ENCODE measurements around the gene WDCP.
"Not testable (repeated sequence)": the region's sequence is repeated elsewhere in the genome, so short reads cannot be mapped to it uniquely, and the experiment has no call there.

Gene WDCP

DNA sequence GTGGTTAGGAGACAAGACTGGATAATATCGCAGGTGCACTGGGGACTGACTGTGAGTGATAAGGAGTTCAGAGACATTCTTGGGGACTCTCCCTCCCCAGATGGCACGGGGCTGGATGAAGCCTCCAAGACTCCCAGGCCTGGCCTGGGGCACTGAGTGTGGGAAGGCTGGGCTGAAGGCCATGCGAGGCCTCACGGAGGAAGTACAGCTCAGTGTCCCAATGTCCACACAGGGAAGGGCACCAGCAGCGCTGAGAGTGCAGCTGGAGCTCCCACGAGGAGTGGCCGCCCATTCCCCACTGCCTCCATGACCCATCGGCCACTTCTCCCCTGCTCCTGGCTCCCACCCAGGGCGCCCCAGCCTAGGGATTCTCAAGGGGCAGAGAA lies 30.8 kb downstream of the WDCP start:
- no peak for DNase-seq (ENCODE audit: low read depth)
- no peak overlapping the region for H3K4me3 ChIP-seq (ENCODE audit: low read depth, low read length)
- TF ChIP-seq, protein P1, sequence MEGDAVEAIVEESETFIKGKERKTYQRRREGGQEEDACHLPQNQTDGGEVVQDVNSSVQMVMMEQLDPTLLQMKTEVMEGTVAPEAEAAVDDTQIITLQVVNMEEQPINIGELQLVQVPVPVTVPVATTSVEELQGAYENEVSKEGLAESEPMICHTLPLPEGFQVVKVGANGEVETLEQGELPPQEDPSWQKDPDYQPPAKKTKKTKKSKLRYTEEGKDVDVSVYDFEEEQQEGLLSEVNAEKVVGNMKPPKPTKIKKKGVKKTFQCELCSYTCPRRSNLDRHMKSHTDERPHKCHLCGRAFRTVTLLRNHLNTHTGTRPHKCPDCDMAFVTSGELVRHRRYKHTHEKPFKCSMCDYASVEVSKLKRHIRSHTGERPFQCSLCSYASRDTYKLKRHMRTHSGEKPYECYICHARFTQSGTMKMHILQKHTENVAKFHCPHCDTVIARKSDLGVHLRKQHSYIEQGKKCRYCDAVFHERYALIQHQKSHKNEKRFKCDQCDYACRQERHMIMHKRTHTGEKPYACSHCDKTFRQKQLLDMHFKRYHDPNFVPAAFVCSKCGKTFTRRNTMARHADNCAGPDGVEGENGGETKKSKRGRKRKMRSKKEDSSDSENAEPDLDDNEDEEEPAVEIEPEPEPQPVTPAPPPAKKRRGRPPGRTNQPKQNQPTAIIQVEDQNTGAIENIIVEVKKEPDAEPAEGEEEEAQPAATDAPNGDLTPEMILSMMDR (conservative IDR thresholded peaks at IDR 0.05; ENCODE audit: low read depth, low read length) = no peak

DNA sequence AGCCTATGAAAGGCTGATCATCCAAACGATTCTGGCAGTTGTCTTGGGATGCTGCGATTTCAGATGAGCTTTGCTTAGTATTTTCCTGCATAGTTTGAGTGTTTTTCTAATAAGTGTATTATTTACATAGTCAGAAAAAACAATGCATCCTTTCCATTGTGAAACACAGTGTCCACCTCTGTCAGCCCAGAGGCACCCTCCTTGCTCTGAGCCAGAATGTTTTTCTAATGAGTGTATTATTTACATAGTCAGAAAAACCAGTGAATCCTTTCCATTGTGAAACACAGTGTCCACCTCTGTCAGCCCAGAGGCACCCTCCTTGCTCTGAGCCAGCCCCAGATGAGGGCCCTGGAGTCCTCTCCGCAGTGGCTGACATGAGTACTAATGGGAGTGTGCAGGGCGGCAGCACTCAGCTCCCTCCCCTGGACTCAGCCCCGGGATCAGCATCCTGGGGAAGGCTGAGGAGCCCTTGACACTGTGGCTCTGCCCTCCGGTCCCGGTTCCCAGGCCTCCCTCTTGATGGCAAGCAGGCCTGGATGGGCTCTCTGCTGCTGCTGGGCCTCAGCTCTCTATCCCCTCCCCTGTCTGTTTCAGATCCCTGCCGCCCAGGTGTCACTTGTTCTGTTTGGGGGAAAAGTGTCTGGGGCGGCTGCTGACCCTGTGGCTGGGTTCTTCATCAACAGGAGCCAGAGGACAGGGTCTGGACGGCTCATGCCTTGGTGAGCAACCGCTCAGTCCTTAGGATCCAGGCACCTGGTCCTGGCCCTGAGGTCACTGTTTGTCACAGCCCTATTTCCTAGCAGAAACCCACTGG lies 31.4 kb downstream of the WDCP start:
- peak; percentile 81 for DNase-seq (ENCODE audit: low read depth)
- TF ChIP-seq, protein P1 (conservative IDR thresholded peaks at IDR 0.05; ENCODE audit: low read depth, low read length) = no peak
- H3K4me3 ChIP-seq (ENCODE audit: low read depth, low read length) = no peak overlapping the region

DNA sequence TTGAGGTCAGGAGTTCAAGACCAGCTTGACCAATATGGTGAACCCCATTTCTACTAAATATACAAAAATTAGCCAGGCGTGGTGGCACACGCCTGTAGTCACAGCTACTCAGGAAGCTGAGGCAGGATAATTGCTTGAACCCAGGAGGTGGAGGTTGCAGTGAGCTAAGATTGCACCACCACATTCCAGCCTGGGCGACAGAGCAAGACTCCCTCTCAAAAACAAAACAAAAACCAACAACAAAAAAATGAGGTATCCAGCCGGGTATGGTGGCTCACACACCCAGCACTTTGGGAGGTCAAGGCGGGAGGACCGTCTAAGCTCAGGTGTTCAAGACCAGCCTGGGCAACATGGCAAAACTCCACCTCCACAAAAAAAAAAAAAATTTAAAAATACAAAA lies 32.3 kb downstream of the WDCP start:
- H3K4me3 ChIP-seq (ENCODE audit: low read depth, low read length); DNase-seq (ENCODE audit: low read depth): not testable (repeated sequence)

DNA sequence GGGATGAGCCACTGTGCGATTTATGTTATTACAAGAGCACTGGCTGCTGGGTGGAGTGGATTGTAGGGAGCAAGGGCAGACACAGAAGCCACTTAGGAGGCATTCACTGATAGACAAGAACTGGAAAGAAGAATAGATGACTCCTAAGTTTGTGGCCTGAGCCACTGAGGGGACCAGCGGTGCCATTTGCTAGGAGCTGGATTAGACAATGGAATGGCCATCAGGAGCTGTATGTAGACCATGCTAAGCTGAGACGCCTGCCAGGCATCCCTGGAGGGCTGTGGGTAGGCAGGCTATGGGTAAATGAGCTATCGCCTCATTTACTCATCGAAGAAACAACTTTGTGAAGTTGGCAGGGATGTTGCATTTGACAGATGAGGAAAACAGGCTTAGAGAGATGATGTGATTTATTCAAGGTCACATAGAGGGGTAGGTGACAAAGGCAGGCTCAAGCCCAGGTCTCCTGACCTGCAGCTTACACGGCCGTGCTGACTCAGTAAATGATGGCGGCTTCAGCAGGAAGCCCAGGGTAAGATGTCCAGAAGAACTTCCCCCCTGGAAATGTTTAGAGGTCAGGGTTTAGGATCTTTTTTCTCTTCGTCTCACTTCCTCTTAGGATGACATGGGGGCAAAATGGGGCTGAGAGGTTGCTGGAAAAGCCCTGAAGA lies 34.5 kb downstream of the WDCP start:
- TF ChIP-seq, protein P1 (conservative IDR thresholded peaks at IDR 0.05; ENCODE audit: low read depth, low read length) = no peak
- DNase-seq (ENCODE audit: low read depth) = no peak
- H3K4me3 ChIP-seq (ENCODE audit: low read depth, low read length) = no peak overlapping the region

DNA sequence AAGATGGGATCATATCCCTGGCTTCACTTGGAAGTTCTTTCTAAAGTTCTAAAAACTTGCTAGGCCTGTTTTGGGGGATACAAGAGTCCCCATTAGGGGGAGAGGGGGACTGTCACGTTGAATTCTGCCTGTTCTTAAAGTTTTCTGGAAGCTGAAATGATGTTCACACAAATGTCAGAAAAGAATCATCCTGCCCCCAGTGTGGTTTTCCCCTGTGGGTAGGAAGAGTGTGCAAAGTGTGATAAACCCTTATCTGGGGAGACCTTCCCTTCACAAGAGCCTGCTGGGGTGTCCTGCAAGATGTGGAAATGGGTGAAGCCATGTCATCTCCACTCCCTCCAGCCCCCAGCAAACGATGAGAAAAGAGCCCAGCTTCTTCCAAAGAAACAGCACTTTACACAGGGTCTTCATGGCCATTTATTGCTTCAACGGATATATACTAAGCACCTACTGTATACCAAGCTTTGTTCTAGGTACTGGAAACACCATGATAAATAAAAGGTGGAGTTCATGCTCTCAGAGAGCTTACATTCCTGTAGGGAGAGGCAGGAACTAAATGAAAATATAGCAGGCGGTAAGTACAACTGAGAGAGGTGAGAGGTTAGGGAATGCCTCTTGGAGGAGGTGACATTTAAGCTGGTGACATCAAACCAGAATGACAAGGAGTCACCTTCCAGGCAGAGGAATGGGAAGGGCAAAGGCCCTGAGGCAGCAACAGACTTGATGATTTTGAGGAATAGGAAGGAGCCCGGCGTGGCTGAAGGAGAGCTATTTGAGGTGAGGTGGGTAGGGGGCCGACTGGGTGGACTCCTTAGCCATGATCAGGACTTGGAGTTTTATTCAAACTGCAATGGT lies 35.7 kb downstream of the WDCP start:
- no peak overlapping the region for H3K4me3 ChIP-seq (ENCODE audit: low read depth, low read length)
- TF ChIP-seq, protein P1 (conservative IDR thresholded peaks at IDR 0.05; ENCODE audit: low read depth, low read length) = no peak
- DNase-seq (ENCODE audit: low read depth) = no peak

DNA sequence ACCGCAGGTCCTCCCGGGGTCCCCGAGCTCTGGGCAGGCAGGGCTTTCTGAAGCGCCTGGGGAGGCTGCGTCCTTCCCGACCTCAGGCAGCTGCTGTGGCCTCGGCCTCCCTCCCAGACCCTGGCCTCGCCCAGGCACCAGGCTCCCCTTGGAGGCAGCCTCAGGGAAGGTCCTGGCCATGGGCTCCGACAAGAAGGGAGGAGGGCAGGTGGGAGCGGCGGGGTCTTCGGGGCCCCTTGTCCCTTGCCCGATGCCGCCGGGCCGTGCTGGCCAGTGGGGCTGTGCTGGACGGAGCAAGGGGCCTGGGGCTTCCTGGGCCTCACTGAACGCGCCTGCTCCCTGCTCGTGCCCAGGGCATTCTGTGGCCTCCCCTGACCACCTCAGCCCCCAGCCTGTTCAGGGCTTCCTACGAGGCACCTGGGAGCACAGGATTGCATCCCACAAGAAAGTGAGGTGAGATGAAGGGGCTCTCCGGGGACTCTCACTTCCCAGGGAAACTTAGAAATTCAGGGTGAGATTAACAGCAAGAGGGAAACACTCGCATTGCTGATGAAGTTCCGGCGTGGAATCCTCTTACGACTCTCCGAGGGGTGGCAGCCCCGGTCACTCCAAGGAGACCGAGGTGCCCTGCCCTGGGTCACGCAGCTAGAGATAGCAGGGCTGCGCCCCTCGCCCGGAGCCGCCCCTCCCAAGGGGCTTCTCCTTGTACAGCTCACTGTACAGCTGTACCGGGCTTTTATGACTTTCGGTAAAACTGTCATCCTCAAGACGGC lies 36.5 kb downstream of the WDCP start:
- peak overlapping the region; percentile 59 for H3K4me3 ChIP-seq (ENCODE audit: low read depth, low read length)
- TF ChIP-seq, protein P1 (conservative IDR thresholded peaks at IDR 0.05; ENCODE audit: low read depth, low read length) = no peak
- DNase-seq (ENCODE audit: low read depth) = no peak

All from choroid plexus epithelial cell (primary cell).